HepG2 (cell line): ENCODE data around the gene SFXN5. TPM values are rescaled to one million over a fixed set of nuclear protein-coding genes. Genes with fewer than 3 reads are reported as not detected.

Source experiments
- ATAC-seq: fragments of 200-7000 bp; cut with Tn5 transposase; 3 replicates; pipeline ENCODE4 v1.9.1; 2020; ENCODE audit warnings: mild to moderate bottlenecking, moderate library complexity
- BruUV-seq: library from RNA; stranded (reverse); fragments of 400-500 nt; replicated peaks from 2 replicates; lab custom pipeline; 2021; lab: Mats Ljungman, UMichigan
- CTCF ChIA-PET: fragments of 300-600 bp; formaldehyde crosslinking; extraction: SDS; loops from one replicate; lab custom pipeline; 2021; ENCODE audit warnings: low total read pairs, inconsistent platforms, low intra/inter-chr PET ratio; lab: Yijun Ruan, JAX
- POLR2A ChIA-PET: fragments of 350-600 bp; sonication (Branson Sonifier 250); formaldehyde crosslinking; loops from one replicate; lab custom pipeline; 2020; ENCODE audit warnings: antibody characterized with exemption, inconsistent platforms; lab: Yijun Ruan, JAX
- DNase-seq: peaks from one replicate; pipeline ENCODE4 v3.0.0-alpha.2; 2015; ENCODE audit warnings: low spot score
- FAIRE-seq: peaks from 3 replicates; lab custom pipeline; 2011; peaks lifted over from hg19 to GRCh38; lab: Jason Lieb, UNC
- H2AFZ ChIP-seq: one replicate; pipeline ENCODE4 v1.6.1; 2011; ENCODE audit warnings: low read length, inconsistent platforms
- H3K27ac ChIP-seq: fragments of 300-600 bp; 3 replicates; pipeline ENCODE4 v1.8.0; 2011; ENCODE audit warnings: mixed run types, mild to moderate bottlenecking, mixed read lengths, low read length, inconsistent platforms; ENCODE audit not compliant: insufficient read depth; ENCODE audit errors: extremely low read length
- H3K27me3 ChIP-seq, 2 experiments: fragments of 200-600 bp in 1 of 2; 2 replicates in 1 of 2; 3 replicates in 1 of 2; pipeline versions ENCODE4 v1.6.0 to v1.8.0; 2011; ENCODE audit warnings: low read length in 2 of 2, mild to moderate bottlenecking in 2 of 2, moderate library complexity in 2 of 2, inconsistent platforms in 1 of 2; ENCODE audit not compliant: insufficient read depth in 2 of 2, control insufficient read depth in 1 of 2
- H3K36me3 ChIP-seq, 2 experiments: fragments of 200-600 bp in 1 of 2; replicated peaks in 1 of 2; 2 replicates in 1 of 2; 3 replicates in 1 of 2; pipeline versions ENCODE4 v1.5.1 to v1.8.0; 2011; ENCODE audit warnings: low read length in 2 of 2, inconsistent platforms in 1 of 2; ENCODE audit not compliant: insufficient read depth in 2 of 2, control insufficient read depth in 1 of 2
- H3K4me1 ChIP-seq: 2 replicates; pipeline ENCODE4 v1.5.1; 2012; ENCODE audit warnings: low read length, inconsistent platforms; ENCODE audit not compliant: insufficient read depth
- H3K4me2 ChIP-seq: 2 replicates; pipeline ENCODE4 v1.6.0; 2011; ENCODE audit warnings: low read depth, low read length, inconsistent platforms
- H3K4me3 ChIP-seq, 3 experiments: fragments of 200-600 bp in 1 of 3; sonication (generic), shearing (Covaris generic) in 1 of 3; replicated peaks in 1 of 3; 2 replicates each; pipeline ENCODE4 v1.5.1; 2011 to 2016; ENCODE audit warnings: low read length in 3 of 3, inconsistent platforms in 2 of 3, low read depth in 2 of 3, mild to moderate bottlenecking in 2 of 3, control low read depth in 1 of 3, mixed read lengths in 1 of 3; ENCODE audit not compliant: insufficient read depth in 1 of 3
- H3K79me2 ChIP-seq: one replicate; pipeline ENCODE4 v1.6.1; 2011; ENCODE audit warnings: low read length, inconsistent platforms; ENCODE audit not compliant: insufficient read depth
- H3K9ac ChIP-seq: 2 replicates; pipeline ENCODE4 v1.6.0; 2011; ENCODE audit warnings: mild to moderate bottlenecking, low read depth, low read length, inconsistent platforms; ENCODE audit not compliant: insufficient read depth
- H3K9me3 ChIP-seq: 2 replicates; pipeline ENCODE4 v1.5.1; 2012; ENCODE audit warnings: mild to moderate bottlenecking, low read length
- H4K20me1 ChIP-seq: 2 replicates; pipeline ENCODE4 v1.6.0; 2011; ENCODE audit warnings: inconsistent platforms, mild to moderate bottlenecking, low read length, moderate library complexity; ENCODE audit not compliant: insufficient read depth
- AGO2 ChIP-seq: fragments of 200-400 bp; formaldehyde crosslinking; optimal IDR thresholded peaks from 2 replicates; pipeline ENCODE3; 2017; ENCODE audit warnings: mild to moderate bottlenecking, low read depth, low read length, moderate library complexity
- FOXA3 ChIP-seq: IDR thresholded peaks from 2 replicates; pipeline ENCODE4 v1.6.1; 2016; ENCODE audit warnings: missing genetic modification reagents, missing compliant biosample characterization
- MTA1 ChIP-seq: sonication (generic); formaldehyde crosslinking; IDR thresholded peaks from 2 replicates; pipeline ENCODE4 v1.4.0; 2020; ENCODE audit warnings: missing genetic modification reagents, mild to moderate bottlenecking, borderline replicate concordance
- SP1 ChIP-seq, 2 experiments: fragments of 450-650 bp in 1 of 2; sonication (generic) in 1 of 2; formaldehyde crosslinking in 1 of 2; IDR thresholded peaks; 2 replicates each; pipeline versions ENCODE4 v1.4.0 to v1.6.1; 2016 to 2020; ENCODE audit warnings: missing genetic modification reagents in 1 of 2
- ZNF234 ChIP-seq: sonication (generic); formaldehyde crosslinking; conservative IDR thresholded peaks from 2 replicates; pipeline ENCODE4 v1.5.1; 2020; ENCODE audit warnings: mild to moderate bottlenecking, missing genetic modification reagents
- WGBS: methylation state at CpG from one replicate; pipeline ENCODE4 v1.1.6; 2017; ENCODE audit warnings: low lambda C conversion rate; 5-methylcytosine and 5-hydroxymethylcytosine counted together
- in situ Hi-C: cut with HindIII; loops from 2 replicates; pipeline ENCODE4 v1.10.0; 2017; ENCODE audit warnings: low pct_unique_long_range_greater_than_20kb; ENCODE audit not compliant: extremely low pct_ligation_motif_present
- intact Hi-C: fragments of 100-400 bp; cut with micrococcal nuclease; formaldehyde crosslinking; loops from one replicate; pipeline ENCODE4 v1.10.0; 2022; ENCODE audit not compliant: unreplicated experiment
- polyA plus RNA-seq, 8 experiments: library from polyadenylated mRNA; depleted of rRNA in 3 of 8; stranded (reverse) in 7 of 8; unstranded in 1 of 8; fragments of >200 nt; fragmentation: Illumina TruSeq in 4 of 8; extraction: Trizol in 4 of 8; gene quantifications; 2 replicates each; pipeline versions ENCODE4 v1.2.1 to v1.2.3, GENCODE V29; 2011 to 2016; ENCODE audit warnings: low read depth in 4 of 8, missing spikeins in 1 of 8, mixed read lengths in 1 of 8; ENCODE audit not compliant: insufficient read depth in 1 of 8
- total RNA-seq, 5 experiments: library from RNA; depleted of rRNA; stranded (reverse); fragments of >200 nt; fragmentation: Illumina TruSeq; extraction: Trizol; gene quantifications; 2 replicates each; pipeline ENCODE4 v1.2.3, GENCODE V29; 2016; ENCODE audit warnings: low read depth in 1 of 5

The SFXN5 gene
- total and polyA plus RNA-seq, 2 of the 13 experiments (the other 11 are each of a cell fraction or from before 2014, with no cell fraction given) = 34.9 to 37.4 TPM

GRCh38 chr2:72989770-72990556, 81.5 kb downstream of the SFXN5 start:
- Histone ChIP-seq H4K20me1 (no peaks in the 10 kb centered on the region), H3K9me3 (no peaks in the 10 kb centered on the region), H3K27me3 (no peaks in the 10 kb centered on the region), H3K79me2 (no peaks in the 10 kb centered on the region), H3K9ac (no peak overlapping the region), H3K36me3 (peaks cover 14 to 23% of the 10 kb centered on the region in 2 experiments; a peak in 4 of 5 replicates), H3K4me3 (no peak overlapping the region), H3K4me1 (peaks cover 13% of the 10 kb centered on the region), H2AFZ (no peak overlapping the region), H3K4me2 (no peak overlapping the region), H3K27ac (no peak overlapping the region)
- intact Hi-C loops = loop anchor here (5.0 kb wide), 1 partner anchor 187 kb away; no protein-coding TSS in a partner anchor
- TF ChIP-seq AGO2 (peak; percentile 25), ZNF234 (CRISPR knock-in tag) (no peak)
- BruUV-seq = no TSS peak
- DNase-seq = no peak
- FAIRE-seq = no peak
- in situ Hi-C loops = loop anchor here (5.0 kb wide), 2 partner anchors 77 to 167 kb away; no protein-coding TSS in a partner anchor
- ATAC-seq = no peak
- WGBS = 97% methylated on average over 14 of the region's 26 CpGs
- ChIA-PET POLR2A (no interaction called here), CTCF (no interaction called here)

GRCh38 chr2:72988726-72989273, 82.7 kb downstream of the SFXN5 start:
- WGBS = 94% methylated on average over 9 of the region's 9 CpGs
- no peak overlapping the region for H3K4me2 ChIP-seq
- intact Hi-C loops = no loop called here
- H3K27ac ChIP-seq = no peak overlapping the region
- ChIA-PET CTCF (no interaction called here), POLR2A (no interaction called here)
- no peak overlapping the region for H3K9ac ChIP-seq
- H3K79me2 ChIP-seq = no peaks in the 10 kb centered on the region
- H4K20me1 ChIP-seq = no peaks in the 10 kb centered on the region
- peaks cover 16 to 23% of the 10 kb centered on the region in 2 experiments; a peak in 4 of 5 replicates for H3K36me3 ChIP-seq
- no TSS peak for BruUV-seq
- in situ Hi-C loops = no loop called here
- no peak for DNase-seq
- H2AFZ ChIP-seq = no peak overlapping the region
- TF ChIP-seq MTA1 (CRISPR knock-in tag) (no peak), FOXA3 (CRISPR knock-in tag) (no peak), SP1 (IDR thresholded peaks at IDR 0.05) (no peak), SP1 (CRISPR knock-in tag; IDR thresholded peaks at IDR 0.05) (no peak)
- peaks cover 20% of the 10 kb centered on the region for H3K4me1 ChIP-seq
- FAIRE-seq = no peak
- no peaks in the 10 kb centered on the region for H3K9me3 ChIP-seq
- H3K4me3 ChIP-seq = no peak overlapping the region
- ATAC-seq = no peak
- H3K27me3 ChIP-seq = no peaks in the 10 kb centered on the region
